HG03342 (cell line): ENCODE data around the gene HOXD10.

ENCODE experiments used
- ATAC-seq: cut with Tn5 transposase; IDR thresholded peaks from one replicate; pipeline ENCODE4 v1.9.1; 2021; ENCODE audit warnings: mild to moderate bottlenecking, moderate library complexity; ENCODE audit not compliant: unreplicated experiment

The HOXD10 gene

DNA sequence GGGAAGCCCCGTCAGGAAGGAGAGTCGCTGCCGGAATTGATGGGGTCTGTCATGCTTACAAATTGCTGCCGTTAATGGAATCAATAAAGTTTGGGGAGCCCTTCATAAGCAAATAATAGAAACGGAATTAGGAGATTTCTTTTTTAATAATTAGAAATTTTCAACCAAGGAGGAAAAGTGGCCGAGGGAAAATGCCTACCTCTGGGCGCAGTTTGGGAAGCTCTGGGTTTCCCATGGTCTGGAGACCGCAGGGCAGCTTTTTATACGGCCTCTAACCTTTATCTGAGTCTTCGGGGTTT, 34.1 kb upstream of the HOXD10 start:
- no peak for ATAC-seq

DNA sequence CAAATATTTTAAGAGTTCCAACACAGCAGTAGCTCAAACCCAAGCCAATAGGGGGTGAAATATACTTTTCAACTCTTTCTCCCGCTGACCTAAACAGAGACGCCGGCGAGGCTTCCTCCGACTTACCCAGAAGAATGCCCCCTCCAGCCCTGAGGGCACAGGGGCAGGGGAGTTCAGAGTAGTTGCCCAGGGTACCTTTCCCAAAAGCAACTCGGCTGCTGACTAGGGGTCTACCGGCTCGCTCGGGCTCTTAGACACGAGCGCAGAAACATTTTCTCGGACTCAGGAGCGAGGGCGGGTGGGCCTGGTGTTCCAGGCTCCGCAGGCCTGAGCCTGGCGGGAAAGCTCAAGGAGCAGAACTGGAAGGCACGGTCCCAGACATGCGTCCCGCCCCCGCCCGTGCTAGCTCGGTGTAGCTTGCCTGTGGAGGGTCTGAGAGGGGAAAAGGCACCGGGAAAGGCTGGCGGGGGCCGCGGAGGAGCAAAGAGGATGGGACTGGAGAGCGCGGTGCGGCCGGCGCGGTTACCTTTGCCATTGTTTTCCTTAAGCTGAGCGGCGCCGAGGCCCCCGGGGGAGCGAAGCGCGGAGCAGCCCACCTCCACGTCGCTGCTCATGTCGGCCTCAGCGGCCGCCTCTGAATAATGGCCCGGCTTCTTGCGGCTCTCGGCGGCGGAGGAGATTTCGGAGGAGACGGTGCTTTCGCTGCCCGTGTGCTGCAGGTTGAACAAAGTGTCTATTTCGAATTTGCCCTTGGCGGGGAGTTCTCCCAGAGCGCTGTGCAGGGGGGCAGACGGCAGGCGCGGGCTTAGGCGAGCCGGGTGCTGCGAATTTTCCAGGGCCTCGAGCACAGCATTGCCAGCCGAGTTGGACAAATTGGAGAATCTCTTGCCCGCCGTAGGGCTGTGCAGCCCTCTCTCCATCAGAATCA, 33.5 kb upstream of the HOXD10 start:
- no peak for ATAC-seq

DNA sequence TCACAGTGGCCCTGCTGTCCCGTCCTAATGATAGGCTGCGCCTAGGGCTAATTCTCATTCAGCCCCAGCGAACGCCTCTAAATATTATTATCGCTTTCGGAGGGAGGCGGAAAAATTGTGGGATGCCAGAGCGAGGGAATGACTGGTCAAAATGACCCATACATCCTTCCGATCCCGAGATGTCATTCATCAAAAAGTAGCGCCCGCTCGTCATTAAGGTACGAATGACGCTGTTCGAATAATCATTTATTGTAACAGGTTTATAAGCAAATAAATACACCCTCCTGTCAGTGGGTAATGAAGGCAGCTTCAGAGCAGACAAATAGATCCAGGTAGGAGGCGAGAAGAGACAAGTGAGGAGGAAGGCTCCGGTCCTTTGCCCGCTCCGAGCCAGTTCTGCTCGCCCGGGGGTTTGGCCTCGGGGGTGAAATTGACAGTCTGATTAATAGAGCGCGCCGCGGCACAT, 32.7 kb upstream of the HOXD10 start, which contains the start of gene EVX2:
EVX2 (minus strand) TSS at position 167 of the 466 bp plus-strand sequence. CDS start 186 bp downstream, outside the sequence.
- no peak for ATAC-seq

DNA sequence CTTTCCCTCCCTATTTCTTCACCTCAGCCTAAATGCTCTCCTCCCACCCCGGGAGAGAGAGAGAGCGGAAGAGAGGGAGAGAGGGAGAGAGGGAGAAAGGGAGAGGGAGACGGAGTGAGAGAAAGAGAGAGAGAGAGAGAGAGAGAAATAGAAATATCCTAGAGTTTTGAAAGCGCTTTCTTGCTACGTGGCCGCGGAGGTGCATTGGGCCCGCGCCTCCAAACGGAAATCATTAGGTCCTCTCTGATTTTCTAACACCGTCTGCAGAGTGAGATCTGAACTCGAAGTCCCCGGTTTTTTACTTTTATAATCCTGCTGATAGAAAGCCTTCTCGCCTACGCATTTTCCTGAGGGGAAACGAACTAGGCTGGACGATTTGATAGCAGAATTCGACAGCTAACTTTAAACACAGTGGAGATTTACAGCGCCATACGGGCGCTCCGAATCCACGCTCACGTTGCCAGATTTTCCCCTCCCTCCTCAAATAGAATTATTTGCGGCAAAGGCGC, 31.9 kb upstream of the HOXD10 start:
- ATAC-seq, result no peak

DNA sequence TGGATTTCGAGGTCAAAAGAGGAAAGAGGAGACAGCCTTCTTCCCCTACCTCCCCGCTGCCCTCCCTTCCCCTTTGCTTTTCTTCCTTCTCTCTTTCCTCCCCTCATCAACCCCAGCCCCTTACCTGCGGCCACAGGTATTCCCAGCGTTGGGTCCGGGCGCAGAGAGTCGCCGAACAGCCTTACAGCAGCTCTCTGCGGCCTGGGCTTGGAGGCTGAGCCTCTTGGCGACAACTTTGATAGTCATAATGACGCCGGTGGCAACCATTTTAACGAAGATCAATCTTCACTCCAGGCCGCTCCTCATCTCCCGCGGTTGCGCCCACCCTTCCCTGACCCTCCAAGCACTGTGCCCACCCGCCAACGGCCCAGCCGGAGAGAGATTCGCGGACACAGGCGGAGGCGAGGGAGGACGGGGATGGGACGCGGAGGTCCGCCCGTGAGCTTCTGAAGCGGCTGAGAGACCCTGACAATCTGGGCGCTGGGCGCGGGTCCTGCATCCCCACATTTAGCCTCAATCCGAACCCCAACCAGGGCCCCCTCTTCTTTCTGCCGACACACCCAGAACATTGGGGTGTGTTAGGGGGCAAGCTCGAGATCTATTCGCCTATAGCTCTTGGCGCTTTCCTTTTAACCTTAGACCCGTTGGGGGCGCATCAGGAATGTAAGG, 31.3 kb upstream of the HOXD10 start:
- no peak for ATAC-seq

DNA sequence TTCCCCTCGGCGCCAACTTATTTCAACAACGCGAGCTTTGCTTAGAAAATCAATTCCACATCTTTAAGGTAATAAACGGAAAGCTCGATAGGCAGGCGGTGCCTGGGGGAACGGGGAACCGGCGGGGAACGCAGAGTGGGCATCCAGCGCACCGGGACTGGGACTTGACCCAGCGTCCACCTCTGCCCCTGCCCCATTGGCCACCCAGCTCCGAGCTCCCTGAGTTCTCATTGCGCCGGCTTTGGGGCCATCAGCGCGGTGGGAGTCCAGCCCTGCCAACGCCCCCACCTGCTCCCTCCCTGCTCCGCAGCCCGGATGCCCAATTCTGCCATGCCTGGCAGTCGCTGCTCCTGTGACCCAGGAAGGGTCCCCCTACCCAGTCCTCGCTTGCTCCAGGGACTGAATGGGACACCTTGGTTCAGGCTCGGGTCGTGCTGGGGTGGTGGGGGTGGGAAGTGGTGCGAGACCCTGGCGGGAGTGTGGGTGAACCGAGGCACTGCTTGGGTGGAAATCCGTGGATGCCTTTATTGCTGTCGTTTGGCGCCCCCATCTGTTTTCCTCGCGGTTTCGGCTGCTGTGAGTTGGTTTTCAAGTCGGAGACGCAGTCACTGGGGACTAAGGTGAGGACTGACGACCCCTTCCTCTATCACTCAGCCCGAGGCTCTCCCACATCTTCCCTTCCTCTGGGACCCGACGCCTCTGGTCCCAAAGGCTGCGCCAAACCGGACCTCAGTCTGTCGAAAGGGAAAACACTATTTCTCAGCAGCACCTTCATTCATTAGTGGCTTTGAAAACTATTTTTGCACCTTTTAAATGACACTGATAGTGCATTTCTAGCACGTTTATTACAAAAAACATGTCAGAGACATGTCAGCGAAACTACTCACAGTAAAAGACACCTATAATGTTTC, 30.5 kb upstream of the HOXD10 start:
- ATAC-seq, result no peak

DNA sequence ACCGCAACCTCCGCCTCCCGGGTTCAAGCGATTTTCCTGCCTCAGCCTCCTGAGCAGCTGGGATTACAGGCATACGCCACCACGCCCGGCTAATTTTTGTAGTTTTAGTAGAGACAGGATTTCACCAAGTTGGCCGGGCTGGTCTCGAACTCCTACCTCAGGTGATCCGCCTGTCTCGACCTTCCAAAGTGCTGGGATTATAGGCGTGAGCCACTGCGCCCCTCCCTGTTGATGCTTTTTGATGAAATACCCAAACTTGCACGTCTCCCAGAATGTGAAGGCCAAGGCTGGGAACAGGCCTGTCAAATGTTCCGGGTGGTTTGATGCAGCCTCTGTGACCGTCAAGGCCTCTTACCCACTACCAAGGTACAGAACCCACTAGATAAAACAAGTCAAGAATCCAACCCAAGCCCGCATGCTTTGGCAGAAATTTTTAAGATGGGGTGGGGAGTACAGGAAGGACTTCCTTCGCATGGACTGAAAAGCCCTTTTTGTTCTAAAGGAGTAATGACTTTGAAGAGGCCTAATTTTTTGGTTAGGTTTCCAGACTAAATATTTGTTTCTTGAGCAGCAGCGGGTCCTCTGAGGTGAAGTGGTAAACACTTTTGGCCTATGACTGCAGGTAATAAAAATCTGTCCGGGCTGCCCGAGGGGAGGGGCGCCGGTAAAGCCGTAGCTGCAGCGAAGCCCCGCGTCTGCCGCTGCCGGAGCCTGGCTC, 29.1 kb upstream of the HOXD10 start:
- ATAC-seq, result no peak

DNA sequence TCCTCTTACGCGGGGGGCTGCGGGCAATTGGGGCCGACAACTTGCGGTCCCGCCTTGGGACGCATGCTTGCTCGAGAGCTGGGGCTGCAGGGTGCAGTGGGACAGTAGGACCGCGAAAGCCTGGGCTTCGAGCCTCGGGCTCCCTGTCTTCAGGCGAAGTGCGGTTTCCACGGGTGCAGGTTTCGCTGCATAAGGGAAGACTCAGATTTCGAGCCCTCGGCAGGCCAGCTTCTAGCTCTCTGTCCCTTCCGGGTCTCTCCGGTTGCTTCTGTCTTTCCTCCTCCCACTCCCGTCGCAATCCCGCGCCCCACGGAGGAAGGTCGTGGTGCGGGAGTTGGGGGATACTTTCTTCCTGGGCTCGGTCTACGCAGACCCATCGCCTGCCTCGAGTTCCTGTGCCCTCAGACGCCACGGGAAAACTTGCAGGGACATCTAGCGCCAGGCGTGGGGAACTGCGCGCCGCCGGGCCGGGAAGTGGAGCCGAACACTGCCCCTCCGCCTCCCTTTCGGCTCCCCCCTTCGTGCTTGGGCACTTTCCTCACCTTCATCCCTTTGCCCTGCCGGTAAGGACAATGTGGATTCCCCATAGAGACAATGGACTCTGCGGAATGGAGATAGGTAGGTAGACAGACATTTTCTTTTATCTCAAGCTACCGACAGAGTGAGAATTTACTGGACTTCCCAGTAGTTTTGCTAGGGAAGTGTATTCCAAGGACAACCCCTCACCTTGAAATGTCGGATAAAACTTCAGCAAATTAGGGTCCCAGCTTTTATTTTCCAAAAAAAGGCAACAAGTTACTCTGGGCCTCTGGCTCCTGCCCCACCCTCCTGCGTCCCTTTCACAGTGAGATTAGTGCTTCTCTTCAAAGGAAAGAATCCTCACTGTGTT, 28.3 kb upstream of the HOXD10 start:
- no peak for ATAC-seq

DNA sequence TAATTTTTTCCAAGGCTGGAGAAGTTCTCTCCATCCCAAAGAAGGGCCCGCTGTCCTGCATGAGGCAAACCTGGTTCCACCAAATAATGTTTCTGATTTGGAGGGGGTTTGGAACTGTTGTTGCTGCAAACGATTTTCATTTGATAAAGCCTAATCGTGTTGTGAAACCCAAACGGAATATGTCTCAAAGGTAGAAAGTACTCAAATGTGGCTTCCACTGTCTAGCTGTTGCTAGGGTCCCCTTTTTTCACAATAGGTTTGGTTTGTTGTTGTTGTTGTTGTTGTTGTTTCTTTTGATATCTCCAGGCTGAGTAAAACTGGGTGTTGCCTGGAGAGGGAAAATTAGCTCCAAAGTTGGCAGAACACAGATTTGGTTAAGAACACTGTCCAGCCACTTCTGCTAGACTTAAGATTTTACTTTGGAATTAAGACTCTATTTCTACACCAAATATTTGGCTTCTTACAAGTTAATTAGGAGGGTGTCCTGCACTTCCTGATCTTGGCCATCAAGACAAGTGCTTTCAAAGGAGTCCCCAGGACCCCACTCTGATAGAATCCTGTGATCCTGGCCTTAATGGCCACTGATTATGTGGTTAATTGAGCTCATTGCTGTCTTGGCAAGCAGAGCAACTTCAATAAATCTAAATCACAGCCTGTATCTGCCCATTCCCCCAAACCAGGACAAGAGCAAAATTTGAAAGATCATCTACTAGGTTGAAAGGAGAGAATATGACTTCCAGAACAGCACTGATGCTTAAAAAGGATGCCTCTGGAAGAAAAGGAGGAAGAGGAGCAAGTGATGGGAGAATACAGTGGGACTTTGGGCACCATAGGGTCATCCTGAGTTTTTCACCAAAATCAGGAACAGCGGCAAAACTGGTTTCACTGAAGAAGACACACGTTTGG, 27.4 kb upstream of the HOXD10 start:
- no peak for ATAC-seq

DNA sequence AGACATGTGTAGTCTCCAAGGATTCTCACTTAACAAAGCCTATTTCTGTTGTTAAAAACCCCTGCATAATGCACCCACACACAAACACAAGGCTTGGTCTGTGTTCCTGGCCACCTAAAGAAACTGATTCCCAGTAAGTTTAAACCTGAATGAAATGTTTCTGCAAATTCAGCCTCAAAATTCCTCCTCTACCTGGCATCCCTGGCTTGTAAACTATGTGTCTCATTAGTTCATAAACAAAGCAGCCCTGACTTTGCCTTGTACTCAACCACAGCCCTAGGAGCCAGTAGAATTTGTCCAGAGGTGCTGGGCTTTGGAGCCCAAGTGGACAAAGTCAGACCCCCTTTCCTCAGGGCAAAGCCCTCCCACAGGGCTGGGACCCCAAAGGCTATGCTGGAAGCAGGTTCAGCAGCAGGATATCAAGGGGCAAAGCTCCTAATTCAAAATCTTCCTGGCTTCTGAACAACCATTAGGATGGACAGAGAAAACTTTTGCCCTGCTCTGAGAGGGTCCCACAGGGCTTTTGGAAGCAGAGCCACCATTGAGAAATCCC, 26.7 kb upstream of the HOXD10 start:
- ATAC-seq, result no peak

DNA sequence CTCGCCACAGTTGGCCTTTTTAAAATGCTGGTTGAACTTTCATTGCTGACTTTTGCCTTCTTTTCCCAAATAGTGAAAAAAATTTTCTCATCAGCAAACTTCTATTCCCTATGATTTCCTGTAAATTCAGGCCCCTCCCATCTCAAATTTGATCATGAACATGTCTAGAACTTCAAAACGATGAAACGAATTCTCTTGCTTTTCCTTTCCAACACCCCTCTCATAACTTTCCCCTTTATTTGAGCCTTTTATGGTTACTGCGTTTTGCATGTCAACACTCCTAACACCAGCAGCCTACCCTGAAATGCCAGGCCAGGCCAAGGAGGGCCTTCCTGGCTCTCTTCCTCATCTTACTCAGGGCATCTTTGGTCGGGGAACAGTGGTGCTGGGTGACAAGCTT, 25.7 kb upstream of the HOXD10 start:
- ATAC-seq, result no peak

DNA sequence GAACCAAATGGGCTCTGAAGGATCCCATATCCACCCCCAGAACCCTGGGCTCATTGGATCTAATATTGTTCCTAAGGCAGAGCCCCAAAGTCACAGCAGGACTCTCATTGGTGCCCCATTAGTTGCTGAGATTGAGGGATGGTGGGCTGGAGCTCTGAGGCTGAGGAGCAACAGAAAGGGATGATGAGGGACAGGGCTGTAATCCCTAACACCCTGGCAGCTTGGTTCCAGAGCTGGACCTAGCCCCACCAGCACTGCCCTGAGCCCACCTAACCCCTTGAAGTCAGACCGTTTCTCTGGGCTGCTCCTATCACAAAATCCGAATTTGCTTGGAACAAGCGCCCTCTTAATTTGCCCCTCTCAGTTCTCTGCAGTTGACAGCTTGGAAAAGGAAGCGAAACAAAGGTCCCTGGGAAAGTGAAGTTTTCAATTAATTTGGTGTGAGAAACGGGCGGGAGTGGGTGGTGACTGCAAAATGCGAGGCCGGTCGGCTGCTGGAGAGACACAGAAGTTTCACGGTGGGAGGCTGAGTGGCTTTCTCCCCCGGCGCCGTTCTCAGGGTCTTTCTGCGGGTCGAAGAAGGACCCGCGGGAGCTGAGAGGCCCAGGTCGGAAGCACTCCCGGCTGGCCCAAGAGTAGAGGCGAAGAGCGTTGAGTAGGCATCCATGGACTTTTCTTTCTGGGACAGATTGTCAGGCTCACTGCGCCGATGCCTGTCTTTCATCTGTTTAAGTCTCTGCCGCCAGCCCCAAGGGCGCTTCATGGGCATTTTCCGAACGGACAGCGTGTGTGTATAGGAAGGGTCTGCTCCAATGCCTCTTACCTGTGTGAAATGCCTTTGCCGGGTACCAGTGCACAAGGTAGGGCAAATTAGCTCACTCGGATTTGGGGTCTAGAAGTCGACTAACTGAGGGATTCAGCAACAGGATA, 25.0 kb upstream of the HOXD10 start:
- no peak for ATAC-seq

DNA sequence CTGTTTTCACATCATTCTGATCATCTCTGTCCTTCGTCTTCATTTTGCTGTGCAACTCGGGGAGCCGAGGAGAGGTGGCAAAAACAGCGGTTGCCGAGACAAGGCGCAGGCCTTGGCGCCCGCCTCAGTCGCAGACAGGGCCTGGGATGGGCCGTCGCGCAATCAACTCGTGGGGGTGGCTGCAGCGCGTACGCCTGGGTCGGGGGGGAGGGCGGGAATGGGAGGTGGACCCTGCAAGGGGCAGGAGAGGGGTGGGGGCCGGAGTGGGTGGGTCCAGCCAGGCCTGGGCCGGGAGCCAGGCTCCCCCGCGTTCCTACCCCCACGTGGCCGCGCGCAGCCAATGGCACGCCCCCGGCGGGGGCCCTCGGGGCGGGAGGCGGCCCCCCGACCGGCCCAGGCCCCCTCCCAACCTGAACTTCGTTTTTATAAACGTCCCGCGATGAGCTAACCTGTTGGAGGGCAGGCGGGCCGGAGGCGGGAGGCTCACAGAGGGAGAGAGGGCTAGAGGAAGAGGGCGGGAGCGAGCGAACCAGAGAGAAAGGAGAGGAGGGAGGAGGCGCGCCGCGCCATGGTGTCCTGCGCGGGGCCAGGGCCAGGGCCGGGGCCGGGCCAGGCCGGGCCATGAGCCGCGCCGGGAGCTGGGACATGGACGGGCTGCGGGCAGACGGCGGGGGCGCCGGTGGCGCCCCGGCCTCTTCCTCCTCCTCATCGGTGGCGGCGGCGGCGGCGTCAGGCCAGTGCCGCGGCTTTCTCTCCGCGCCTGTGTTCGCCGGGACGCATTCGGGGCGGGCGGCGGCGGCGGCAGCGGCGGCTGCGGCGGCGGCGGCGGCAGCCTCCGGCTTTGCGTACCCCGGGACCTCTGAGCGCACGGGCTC, 24.1 kb upstream of the HOXD10 start, which contains the start of gene HOXD13:
HOXD13 (plus strand) TSS at position 452 of the 875 bp plus-strand sequence; CDS start at position 622, 170 bp downstream.
- no peak for ATAC-seq

DNA sequence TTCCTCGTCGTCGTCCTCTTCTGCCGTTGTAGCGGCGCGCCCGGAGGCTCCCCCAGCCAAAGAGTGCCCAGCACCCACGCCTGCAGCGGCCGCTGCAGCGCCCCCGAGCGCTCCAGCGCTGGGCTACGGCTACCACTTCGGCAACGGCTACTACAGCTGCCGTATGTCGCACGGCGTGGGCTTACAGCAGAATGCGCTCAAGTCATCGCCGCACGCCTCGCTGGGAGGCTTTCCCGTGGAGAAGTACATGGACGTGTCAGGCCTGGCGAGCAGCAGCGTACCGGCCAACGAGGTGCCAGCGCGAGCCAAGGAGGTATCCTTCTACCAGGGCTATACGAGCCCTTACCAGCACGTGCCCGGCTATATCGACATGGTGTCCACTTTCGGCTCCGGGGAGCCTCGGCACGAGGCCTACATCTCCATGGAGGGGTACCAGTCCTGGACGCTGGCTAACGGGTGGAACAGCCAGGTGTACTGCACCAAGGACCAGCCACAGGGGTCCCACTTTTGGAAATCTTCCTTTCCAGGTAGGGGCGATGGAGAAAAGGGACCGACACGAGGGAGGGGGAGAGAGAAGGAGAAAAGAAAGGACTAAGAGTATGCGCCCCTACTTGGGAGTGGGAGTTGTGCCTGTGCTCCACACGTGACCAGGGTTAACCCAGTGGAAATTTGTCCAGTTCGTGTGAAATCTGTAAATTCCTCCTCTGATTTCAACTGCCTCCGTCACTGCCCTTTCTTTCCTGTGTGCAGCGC, 23.3 kb upstream of the HOXD10 start:
- no peak for ATAC-seq

DNA sequence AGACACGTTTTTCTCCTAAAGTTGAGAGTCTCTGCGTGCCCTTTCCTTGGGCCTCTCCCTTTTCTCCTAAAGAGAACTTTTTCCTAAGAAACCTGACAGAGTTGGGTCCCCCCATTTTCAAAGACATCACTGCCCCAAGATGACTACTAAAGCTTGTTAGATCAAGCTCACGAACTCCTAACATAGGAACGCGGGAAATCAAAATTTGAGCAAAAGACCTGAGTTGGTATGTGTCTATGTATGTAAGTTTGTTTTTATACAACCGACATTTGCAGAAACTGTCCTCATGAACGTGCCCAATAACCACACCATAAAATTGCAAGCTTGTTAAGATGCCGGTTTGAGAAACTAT, 22.7 kb upstream of the HOXD10 start:
- ATAC-seq, result no peak
